ENCODE results near the gene PAX8.

DNA sequence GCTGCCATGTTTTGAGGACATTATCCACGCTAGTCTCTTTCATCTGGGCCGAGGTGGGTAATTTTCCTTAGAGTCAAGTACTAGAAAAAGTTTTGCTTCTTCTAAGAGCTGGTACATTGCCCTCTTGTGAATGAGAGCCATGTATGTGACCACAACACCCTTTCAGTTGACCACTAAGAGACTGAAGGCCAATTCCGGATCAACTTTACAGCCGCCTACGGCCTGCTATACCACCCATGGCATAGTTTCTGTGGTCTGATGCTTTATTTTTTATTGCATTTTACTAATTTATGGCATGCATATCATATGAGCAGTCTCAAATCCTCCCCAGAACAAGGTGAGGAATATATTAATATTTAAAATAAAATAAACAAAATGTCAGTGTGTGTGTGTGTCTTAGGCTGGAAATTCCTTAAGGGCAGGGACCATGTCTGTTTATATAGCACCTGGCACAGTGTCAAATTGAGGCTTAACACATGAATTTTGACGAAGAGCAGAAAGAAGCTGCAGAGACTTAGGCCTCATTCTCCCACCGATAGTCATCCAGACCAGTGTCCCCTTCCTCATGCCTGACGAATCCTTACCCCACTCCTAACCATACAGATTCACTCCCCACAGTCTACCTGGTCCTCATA is 69.6 kb downstream of the PAX8 start:
- TF ChIP-seq, protein P1, sequence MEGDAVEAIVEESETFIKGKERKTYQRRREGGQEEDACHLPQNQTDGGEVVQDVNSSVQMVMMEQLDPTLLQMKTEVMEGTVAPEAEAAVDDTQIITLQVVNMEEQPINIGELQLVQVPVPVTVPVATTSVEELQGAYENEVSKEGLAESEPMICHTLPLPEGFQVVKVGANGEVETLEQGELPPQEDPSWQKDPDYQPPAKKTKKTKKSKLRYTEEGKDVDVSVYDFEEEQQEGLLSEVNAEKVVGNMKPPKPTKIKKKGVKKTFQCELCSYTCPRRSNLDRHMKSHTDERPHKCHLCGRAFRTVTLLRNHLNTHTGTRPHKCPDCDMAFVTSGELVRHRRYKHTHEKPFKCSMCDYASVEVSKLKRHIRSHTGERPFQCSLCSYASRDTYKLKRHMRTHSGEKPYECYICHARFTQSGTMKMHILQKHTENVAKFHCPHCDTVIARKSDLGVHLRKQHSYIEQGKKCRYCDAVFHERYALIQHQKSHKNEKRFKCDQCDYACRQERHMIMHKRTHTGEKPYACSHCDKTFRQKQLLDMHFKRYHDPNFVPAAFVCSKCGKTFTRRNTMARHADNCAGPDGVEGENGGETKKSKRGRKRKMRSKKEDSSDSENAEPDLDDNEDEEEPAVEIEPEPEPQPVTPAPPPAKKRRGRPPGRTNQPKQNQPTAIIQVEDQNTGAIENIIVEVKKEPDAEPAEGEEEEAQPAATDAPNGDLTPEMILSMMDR (conservative IDR thresholded peaks at IDR 0.05), result no peak
- TF ChIP-seq ZFX (IDR thresholded peaks at IDR 0.05), result no peak
